K562 (cell line): ENCODE results near the gene TRRAP. TPM values are rescaled to one million over a fixed set of nuclear protein-coding genes. Genes with fewer than 3 reads are reported as not detected.
A peak's percentile ranks its signal among the peaks of the same experiment; 100 is the strongest.

Experiments used
- ATAC-seq: fragments of 200-7000 bp; cut with Tn5 transposase; 3 replicates; pipeline ENCODE4 v1.9.1; 2020; ENCODE audit warnings: moderate library complexity
- BruUV-seq: library from RNA; stranded (reverse); fragments of 400-500 nt; replicated peaks from 2 replicates; lab custom pipeline; 2021; lab: Mats Ljungman, UMichigan
- CTCF ChIA-PET: fragments of 300-600 bp; formaldehyde crosslinking; extraction: SDS; loops from one replicate; lab custom pipeline; 2021; ENCODE audit warnings: low intra/inter-chr PET ratio; lab: Yijun Ruan, JAX
- POLR2A ChIA-PET: fragments of 300-600, 350-650 bp; sonication (Branson Sonifier 250); formaldehyde crosslinking; extraction: SDS; loops from one replicate; lab custom pipeline; 2021; ENCODE audit warnings: antibody characterized with exemption, inconsistent platforms; lab: Yijun Ruan, JAX
- DNase-seq, 4 experiments: peaks; one replicate each; pipeline versions ENCODE4 v3.0.0 to v3.0.0-alpha.2; 2011 to 2018; ENCODE audit warnings: low spot score in 3 of 4, mixed read lengths in 3 of 4; ENCODE audit errors: extremely low read depth in 1 of 4
- FAIRE-seq: peaks from 2 replicates; lab custom pipeline; 2011; peaks lifted over from hg19 to GRCh38; lab: Jason Lieb, UNC
- H2AFZ ChIP-seq: 2 replicates; pipeline ENCODE4 v1.6.0; 2011; ENCODE audit warnings: low read depth, low read length, control low read depth, inconsistent platforms
- H3K27ac ChIP-seq: fragments of 200-600 bp; 3 replicates; pipeline ENCODE4 v1.8.0; 2011; ENCODE audit warnings: low read depth, mild to moderate bottlenecking, control low read depth, inconsistent platforms, low read length, moderate library complexity, mixed read lengths; ENCODE audit errors: extremely low read depth
- H3K27me3 ChIP-seq, 2 experiments: fragments of 300-600 bp in 1 of 2; 2 replicates in 1 of 2; 3 replicates in 1 of 2; pipeline versions ENCODE4 v1.6.0 to v1.8.0; 2011; ENCODE audit warnings: inconsistent platforms in 2 of 2, low read length in 2 of 2, mild to moderate bottlenecking in 1 of 2, mixed read lengths in 1 of 2, moderate library complexity in 1 of 2; ENCODE audit not compliant: control insufficient read depth in 2 of 2, insufficient read depth in 2 of 2
- H3K36me3 ChIP-seq: fragments of 300-600 bp; 3 replicates; pipeline ENCODE4 v1.8.0; 2011; ENCODE audit warnings: mild to moderate bottlenecking, low read length, inconsistent platforms; ENCODE audit not compliant: control insufficient read depth, insufficient read depth
- H3K4me1 ChIP-seq, 2 experiments: fragments of 200-600 bp in 1 of 2; replicated peaks in 1 of 2; 2 replicates in 1 of 2; 3 replicates in 1 of 2; pipeline versions ENCODE4 v1.5.1 to v1.8.0; 2011; ENCODE audit warnings: inconsistent platforms in 2 of 2, low read length in 2 of 2, mild to moderate bottlenecking in 1 of 2, mixed read lengths in 1 of 2, moderate library complexity in 1 of 2; ENCODE audit not compliant: control insufficient read depth in 2 of 2, insufficient read depth in 2 of 2
- H3K4me2 ChIP-seq: 2 replicates; pipeline ENCODE4 v1.6.1; 2011; ENCODE audit warnings: low read length, control low read depth, inconsistent platforms, mixed read lengths; ENCODE audit not compliant: insufficient read depth
- H3K4me3 ChIP-seq: fragments of 200-600 bp; sonication (generic), shearing (Covaris generic); 2 replicates; pipeline ENCODE4 v1.5.1; 2016; ENCODE audit warnings: control low read depth, inconsistent platforms
- H3K79me2 ChIP-seq: fragments of 200-600 bp; 3 replicates; pipeline ENCODE4 v1.8.0; 2011; ENCODE audit warnings: low read length, inconsistent platforms; ENCODE audit not compliant: control insufficient read depth, insufficient read depth
- H3K9ac ChIP-seq, 2 experiments: 2 replicates each; pipeline versions ENCODE4 v1.6.0 to v1.6.1; 2011; ENCODE audit warnings: low read depth in 2 of 2, low read length in 2 of 2, control low read depth in 1 of 2, inconsistent platforms in 1 of 2, mild to moderate bottlenecking in 1 of 2, mixed read lengths in 1 of 2; ENCODE audit not compliant: insufficient read depth in 1 of 2
- H3K9me1 ChIP-seq: one replicate; pipeline ENCODE4 v1.6.0; 2011; ENCODE audit warnings: inconsistent platforms, mild to moderate bottlenecking, low read length, moderate library complexity; ENCODE audit not compliant: control insufficient read depth, insufficient read depth
- H3K9me3 ChIP-seq: replicated peaks from 2 replicates; pipeline ENCODE4 v1.5.1; 2011; ENCODE audit warnings: low read depth, low read length, inconsistent platforms; ENCODE audit not compliant: control insufficient read depth, insufficient read depth
- H4K20me1 ChIP-seq: replicated peaks from 2 replicates; pipeline ENCODE4 v1.6.1; 2011; ENCODE audit warnings: low read length, inconsistent platforms, mixed read lengths; ENCODE audit not compliant: control insufficient read depth, insufficient read depth
- CEBPB ChIP-seq: fragments of 450-650 bp; IDR thresholded peaks from 2 replicates; pipeline ENCODE4 v1.6.1; 2016; ENCODE audit warnings: missing genetic modification characterization, missing compliant biosample characterization
- CHCHD3 ChIP-seq: fragments of 250-450 bp; sonication (Bioruptor Pico); IDR thresholded peaks from 2 replicates; pipeline ENCODE4 v2.1.2; 2022; ENCODE audit warnings: mild to moderate bottlenecking
- MAZ ChIP-seq, 2 experiments: fragments of 450-650 bp in 1 of 2; sonication (generic) in 1 of 2; formaldehyde crosslinking; IDR thresholded peaks in 1 of 2; conservative IDR thresholded peaks in 1 of 2; 2 replicates each; pipeline versions ENCODE4 v1.4.0 to v1.5.0; 2020; ENCODE audit warnings: mild to moderate bottlenecking in 1 of 2, missing genetic modification reagents in 1 of 2
- PCBP1 ChIP-seq: fragments of 200-400 bp; formaldehyde crosslinking; IDR thresholded peaks from 2 replicates; pipeline ENCODE4 v1.6.1; 2018; ENCODE audit warnings: mild to moderate bottlenecking, low read depth, low read length; ENCODE audit not compliant: poor library complexity, severe bottlenecking
- PRPF4 ChIP-seq: fragments of 200-400 bp; formaldehyde crosslinking; IDR thresholded peaks from one replicate; pipeline ENCODE4 v1.6.1; 2017; ENCODE audit warnings: low read length, low read depth, mild to moderate bottlenecking; ENCODE audit not compliant: insufficient read depth, poor library complexity, severe bottlenecking
- SRSF3 ChIP-seq: fragments of 200-400 bp; formaldehyde crosslinking; IDR thresholded peaks from 2 replicates; pipeline ENCODE4 v1.6.1; 2016; ENCODE audit warnings: mild to moderate bottlenecking, low read length, moderate library complexity; ENCODE audit not compliant: insufficient read depth
- TARDBP ChIP-seq: fragments of 450-650 bp; IDR thresholded peaks from 2 replicates; pipeline ENCODE4 v1.6.1; 2016
- WGBS: fragments of 100-300 bp; shearing (Covaris generic); methylation state at CpG from one replicate; pipeline ENCODE4 v1.1.6; 2016; ENCODE audit warnings: low coverage, mixed read lengths; ENCODE audit not compliant: insufficient coverage; ENCODE audit errors: missing lambda C conversion rate; 5-methylcytosine and 5-hydroxymethylcytosine counted together
- in situ Hi-C: fragments of 300-500 bp; cut with MboI; formaldehyde crosslinking; loops from 4 replicates; pipeline ENCODE4 v1.15.0; 2018; ENCODE audit warnings: inconsistent platforms, mixed read lengths
- intact Hi-C: fragments of 100-400 bp; cut with micrococcal nuclease; formaldehyde crosslinking; loops from 2 replicates; pipeline ENCODE4 v1.14.2; 2022
- polyA plus RNA-seq, 8 experiments: library from polyadenylated mRNA; depleted of rRNA in 4 of 8; stranded (reverse) in 5 of 8; unstranded in 3 of 8; fragments of >200 nt; fragmentation: Nextera tagmentation in 2 of 8; fragmentation: Illumina TruSeq in 1 of 8; extraction: Ambion mirVana in 2 of 8; extraction: Trizol in 1 of 8; gene quantifications; 2 replicates each; pipeline versions ENCODE4 v1.2.1 to v1.2.3, GENCODE V29; 2011 to 2014; ENCODE audit warnings: inconsistent platforms in 1 of 8, missing spikeins in 1 of 8
- total RNA-seq, 7 experiments: library from RNA; depleted of rRNA in 6 of 7; stranded (reverse); fragments of >200 nt in 6 of 7; fragmentation: Illumina TruSeq in 2 of 7; extraction: Trizol in 2 of 7; gene quantifications; 2 replicates each; pipeline versions ENCODE4 v1.2.1 to v1.2.3, GENCODE V29; 2011 to 2021; ENCODE audit warnings: low replicate concordance in 1 of 7
- TF ChIP-seq, protein P1 (sequence below): IDR thresholded peaks from 2 replicates; pipeline ENCODE4 v1.6.1; 2016; ENCODE audit warnings: missing genetic modification characterization, missing compliant biosample characterization

Gene TRRAP
- total and polyA plus RNA-seq, 9 of the 15 experiments (the other 6 are each of a cell fraction or from before 2014, with no cell fraction given) = 1.3 to 47.2 (median 9.7) TPM

DNA sequence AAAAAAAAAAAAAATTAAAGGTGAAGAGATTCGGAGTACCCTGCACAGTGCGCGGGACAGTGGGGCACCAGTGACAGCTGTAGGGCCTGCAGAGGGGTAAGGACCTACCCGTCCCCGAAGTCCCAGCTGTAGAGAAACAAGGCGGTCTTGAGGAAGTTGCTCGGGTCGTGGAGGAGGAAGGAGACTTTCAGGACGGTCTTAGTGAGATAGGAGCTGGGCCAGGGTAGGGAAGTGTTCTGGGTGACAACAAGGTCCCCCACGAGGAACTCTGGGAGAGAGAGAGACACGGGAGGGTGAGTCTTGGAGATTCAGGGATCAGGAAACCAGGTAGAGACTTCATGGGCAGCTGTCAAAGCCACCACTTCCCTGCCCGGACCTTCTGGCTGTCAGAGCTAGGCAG lies 18.3 kb upstream of the TRRAP start:
- Histone ChIP-seq H3K36me3 (no peaks in the 10 kb centered on the region), H3K27me3 (peaks cover 20 to 56% of the 10 kb centered on the region in 2 experiments; a peak in 3 of 5 replicates), H3K9ac (no peak overlapping the region), H3K4me1 (peaks cover 0 to 4% of the 10 kb centered on the region in 2 experiments; a peak in 1 of 5 replicates), H3K9me1 (no peaks in the 10 kb centered on the region), H4K20me1 (no peaks in the 10 kb centered on the region; the same call in 1 of the 2 replicates), H3K4me3 (no peak overlapping the region), H3K27ac (no peak overlapping the region), H3K4me2 (no peak overlapping the region), H3K79me2 (no peaks in the 10 kb centered on the region), H3K9me3 (no peaks in the 10 kb centered on the region), H2AFZ (no peak overlapping the region)
- TF ChIP-seq MAZ (CRISPR knock-in tag; conservative IDR thresholded peaks at IDR 0.05 in 1 of 2, IDR thresholded peaks at IDR 0.05 in 1 of 2) = no peak
- TF ChIP-seq SRSF3 = no peak
- TF ChIP-seq PCBP1 = no peak
- no peak for TF ChIP-seq CEBPB
- TF ChIP-seq TARDBP = no peak
- WGBS = 3% methylated on average over 12 of the region's 12 CpGs
- POLR2A ChIA-PET = interaction anchor here (0.6 to 1.6 kb wide), 2 partner anchors 13 to 90 kb away, joined by 3 to 5 read pairs; no protein-coding TSS in a partner anchor
- ATAC-seq = no peak
- DNase-seq = no peak
- FAIRE-seq = no peak
- CTCF ChIA-PET = interaction anchor here (0.6 kb wide), 1 partner anchor 115 kb away, joined by 4 read pairs; no protein-coding TSS in a partner anchor
- intact Hi-C loops = no loop called here
- BruUV-seq = no TSS peak
- in situ Hi-C loops = no loop called here

DNA sequence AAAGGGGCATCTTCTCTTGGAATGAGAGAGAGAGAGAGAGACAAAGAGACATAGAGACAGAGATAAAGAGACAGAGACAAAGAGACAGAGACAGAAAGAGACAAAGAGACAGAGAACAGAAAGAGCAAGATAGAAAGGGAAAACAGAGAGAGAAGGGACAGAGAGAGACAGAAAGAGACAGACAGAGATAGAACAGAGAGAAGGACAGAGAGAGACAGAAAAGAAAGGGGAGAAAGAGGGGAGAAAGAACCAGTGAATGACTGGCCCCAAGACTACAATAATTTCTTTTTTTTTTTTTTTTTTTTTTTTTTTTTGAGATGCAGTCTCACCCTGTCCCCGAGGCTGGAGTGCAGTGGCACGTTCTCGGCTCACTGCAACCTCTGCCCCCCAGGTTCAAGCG lies 16.1 kb upstream of the TRRAP start:
- Histone ChIP-seq H3K9me1 (no peaks in the 10 kb centered on the region), H3K36me3 (no peaks in the 10 kb centered on the region), H3K79me2 (no peaks in the 10 kb centered on the region), H3K27me3 (peaks cover 30 to 59% of the 10 kb centered on the region in 2 experiments; a peak in 4 of 5 replicates), H3K27ac (no peak overlapping the region), H3K9ac (no peak overlapping the region), H2AFZ (no peak overlapping the region), H3K4me1 (no peaks in the 10 kb centered on the region), H3K9me3 (no peaks in the 10 kb centered on the region), H4K20me1 (no peaks in the 10 kb centered on the region; the same call in 1 of the 2 replicates), H3K4me3 (no peak overlapping the region), H3K4me2 (no peak overlapping the region)
- CTCF ChIA-PET = no interaction called here
- POLR2A ChIA-PET = no interaction called here
- DNase-seq (no peak), ATAC-seq (no peak), FAIRE-seq (no peak)
- TF ChIP-seq, protein P1, sequence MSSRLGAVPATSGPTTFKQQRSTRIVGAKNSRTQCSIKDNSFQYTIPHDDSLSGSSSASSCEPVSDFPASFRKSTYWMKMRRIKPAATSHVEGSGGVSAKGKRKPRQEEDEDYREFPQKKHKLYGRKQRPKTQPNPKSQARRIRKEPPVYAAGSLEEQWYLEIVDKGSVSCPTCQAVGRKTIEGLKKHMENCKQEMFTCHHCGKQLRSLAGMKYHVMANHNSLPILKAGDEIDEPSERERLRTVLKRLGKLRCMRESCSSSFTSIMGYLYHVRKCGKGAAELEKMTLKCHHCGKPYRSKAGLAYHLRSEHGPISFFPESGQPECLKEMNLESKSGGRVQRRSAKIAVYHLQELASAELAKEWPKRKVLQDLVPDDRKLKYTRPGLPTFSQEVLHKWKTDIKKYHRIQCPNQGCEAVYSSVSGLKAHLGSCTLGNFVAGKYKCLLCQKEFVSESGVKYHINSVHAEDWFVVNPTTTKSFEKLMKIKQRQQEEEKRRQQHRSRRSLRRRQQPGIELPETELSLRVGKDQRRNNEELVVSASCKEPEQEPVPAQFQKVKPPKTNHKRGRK (tag) = peak; percentile 62; the same call in 1 of the 2 replicates
- TF ChIP-seq CHCHD3 = no peak
- TF ChIP-seq PRPF4 = no peak
- intact Hi-C loops (no loop called here), in situ Hi-C loops (no loop called here)
- no TSS peak for BruUV-seq
- WGBS = 0% methylated on average over 3 of the region's 4 CpGs
